Fibroblast of lung (primary cell): ENCODE results near the gene CDC42EP5.

Experiments used
- EZH2 ChIP-seq: IDR thresholded peaks from 2 replicates; pipeline ENCODE4 v1.5.1; 2012; ENCODE audit warnings: low read length, control low read depth, mild to moderate bottlenecking; ENCODE audit errors: missing control alignments
- TF ChIP-seq, protein P1 (sequence below), 2 donors: IDR thresholded peaks in 1 of 2; conservative IDR thresholded peaks in 1 of 2; 1 replicate in 1 of 2; 2 replicates in 1 of 2; pipeline ENCODE4 v1.5.1; 2011 to 2012; ENCODE audit warnings: low read length in 2 of 2, control low read depth in 1 of 2, inconsistent platforms in 1 of 2, low read depth in 1 of 2, mild to moderate bottlenecking in 1 of 2

- no peak for TF ChIP-seq EZH2
- TF ChIP-seq, protein P1, sequence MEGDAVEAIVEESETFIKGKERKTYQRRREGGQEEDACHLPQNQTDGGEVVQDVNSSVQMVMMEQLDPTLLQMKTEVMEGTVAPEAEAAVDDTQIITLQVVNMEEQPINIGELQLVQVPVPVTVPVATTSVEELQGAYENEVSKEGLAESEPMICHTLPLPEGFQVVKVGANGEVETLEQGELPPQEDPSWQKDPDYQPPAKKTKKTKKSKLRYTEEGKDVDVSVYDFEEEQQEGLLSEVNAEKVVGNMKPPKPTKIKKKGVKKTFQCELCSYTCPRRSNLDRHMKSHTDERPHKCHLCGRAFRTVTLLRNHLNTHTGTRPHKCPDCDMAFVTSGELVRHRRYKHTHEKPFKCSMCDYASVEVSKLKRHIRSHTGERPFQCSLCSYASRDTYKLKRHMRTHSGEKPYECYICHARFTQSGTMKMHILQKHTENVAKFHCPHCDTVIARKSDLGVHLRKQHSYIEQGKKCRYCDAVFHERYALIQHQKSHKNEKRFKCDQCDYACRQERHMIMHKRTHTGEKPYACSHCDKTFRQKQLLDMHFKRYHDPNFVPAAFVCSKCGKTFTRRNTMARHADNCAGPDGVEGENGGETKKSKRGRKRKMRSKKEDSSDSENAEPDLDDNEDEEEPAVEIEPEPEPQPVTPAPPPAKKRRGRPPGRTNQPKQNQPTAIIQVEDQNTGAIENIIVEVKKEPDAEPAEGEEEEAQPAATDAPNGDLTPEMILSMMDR (conservative IDR thresholded peaks at IDR 0.05 in 1 of 2, IDR thresholded peaks at IDR 0.05 in 1 of 2; ENCODE audit: low read depth in 1 of 2, low read length in 2 of 2), result no peak
Observed at GRCh38 chr19:54416695-54417491, 56.2 kb downstream of the CDC42EP5 start.
